ENCODE results near the gene PRPF6.

PRPF6 gene

GRCh38 chr20:63980806-63981728, at the start of gene PRPF6:
TSS of gene PRPF6 (plus strand) at chr20:63981132. CDS start at chr20:63981246, 114 bp downstream.
- DNase-seq (ENCODE audit: low spot score), result peak; percentile 93

GRCh38 chr20:63931735-63932134, 49.2 kb upstream of the PRPF6 start:
- DNase-seq (ENCODE audit: low spot score), result no peak

GRCh38 chr20:63932606-63933160, 48.2 kb upstream of the PRPF6 start:
- no peak for DNase-seq (ENCODE audit: low spot score)

- DNase-seq (ENCODE audit: low spot score), result no peak
These were observed 47.3 kb upstream of the PRPF6 start for GRCh38 chr20:63933646-63934045.

GRCh38 chr20:63934271-63935068, 46.5 kb upstream of the PRPF6 start:
- no peak for DNase-seq (ENCODE audit: low spot score)

GRCh38 chr20:63935447-63935846, 45.5 kb upstream of the PRPF6 start:
- DNase-seq (ENCODE audit: low spot score), result no peak

- no peak for DNase-seq (ENCODE audit: low spot score)
These were observed 43.3 kb upstream of the PRPF6 start for GRCh38 chr20:63937596-63937995.

- DNase-seq (ENCODE audit: low spot score), result no peak
These were observed 41.6 kb upstream of the PRPF6 start for GRCh38 chr20:63939061-63939935.

- no peak for DNase-seq (ENCODE audit: low spot score)
These were observed 40.9 kb upstream of the PRPF6 start for GRCh38 chr20:63940071-63940471.

- no peak for DNase-seq (ENCODE audit: low spot score)
These were observed 40.3 kb upstream of the PRPF6 start for GRCh38 chr20:63940472-63941266.

- no peak for DNase-seq (ENCODE audit: low spot score)
These were observed 39.5 kb upstream of the PRPF6 start for GRCh38 chr20:63941282-63942081.

- no peak for DNase-seq (ENCODE audit: low spot score)
These were observed 38.5 kb upstream of the PRPF6 start for GRCh38 chr20:63942250-63942951.

- no peak for DNase-seq (ENCODE audit: low spot score)
These were observed 37.7 kb upstream of the PRPF6 start for GRCh38 chr20:63942969-63943807.

- no peak for DNase-seq (ENCODE audit: low spot score)
These were observed 37.2 kb upstream of the PRPF6 start for GRCh38 chr20:63943808-63944077.

- DNase-seq (ENCODE audit: low spot score), result no peak
These were observed 36.6 kb upstream of the PRPF6 start for GRCh38 chr20:63944078-63944941.

GRCh38 chr20:63945031-63945658, 35.8 kb upstream of the PRPF6 start:
- no peak for DNase-seq (ENCODE audit: low spot score)

Measured in left forelimb (tissue), 1 donor.